GM18909 (cell line): ENCODE measurements around the gene RFXANK.

Experiments used
- ATAC-seq: cut with Tn5 transposase; IDR thresholded peaks from one replicate; pipeline ENCODE4 v1.9.1; 2021; ENCODE audit warnings: mild to moderate bottlenecking; ENCODE audit not compliant: unreplicated experiment, poor library complexity

The RFXANK gene

GRCh38 chr19:19226204-19226603 is 34.1 kb downstream of the RFXANK start:
- no peak for ATAC-seq

GRCh38 chr19:19226663-19227062 is 34.6 kb downstream of the RFXANK start:
- ATAC-seq = no peak

- ATAC-seq = no peak
Observed at GRCh38 chr19:19227217-19227616, 35.2 kb downstream of the RFXANK start.

- ATAC-seq = no peak
Observed at GRCh38 chr19:19229701-19230100, 37.6 kb downstream of the RFXANK start.

GRCh38 chr19:19230999-19231398 is 38.9 kb downstream of the RFXANK start:
- no peak for ATAC-seq

GRCh38 chr19:19232261-19232721 is 40.2 kb downstream of the RFXANK start:
- no peak for ATAC-seq

GRCh38 chr19:19234220-19234816 is 42.3 kb downstream of the RFXANK start:
- no peak for ATAC-seq

GRCh38 chr19:19236173-19236572 is 44.1 kb downstream of the RFXANK start:
- ATAC-seq = no peak

GRCh38 chr19:19238126-19238894 is 46.3 kb downstream of the RFXANK start:
- no peak for ATAC-seq

- ATAC-seq = no peak
Observed at GRCh38 chr19:19239675-19240074, 47.6 kb downstream of the RFXANK start.

GRCh38 chr19:19240476-19240875 is 48.4 kb downstream of the RFXANK start:
- ATAC-seq = no peak

- ATAC-seq = no peak
Observed at GRCh38 chr19:19250196-19250801, 58.2 kb downstream of the RFXANK start.
